ENCODE measurements around the gene VPS8.
"Not testable (repeated sequence)": the region's sequence is repeated elsewhere in the genome, so short reads cannot be mapped to it uniquely, and the experiment has no call there.

VPS8 gene

DNA sequence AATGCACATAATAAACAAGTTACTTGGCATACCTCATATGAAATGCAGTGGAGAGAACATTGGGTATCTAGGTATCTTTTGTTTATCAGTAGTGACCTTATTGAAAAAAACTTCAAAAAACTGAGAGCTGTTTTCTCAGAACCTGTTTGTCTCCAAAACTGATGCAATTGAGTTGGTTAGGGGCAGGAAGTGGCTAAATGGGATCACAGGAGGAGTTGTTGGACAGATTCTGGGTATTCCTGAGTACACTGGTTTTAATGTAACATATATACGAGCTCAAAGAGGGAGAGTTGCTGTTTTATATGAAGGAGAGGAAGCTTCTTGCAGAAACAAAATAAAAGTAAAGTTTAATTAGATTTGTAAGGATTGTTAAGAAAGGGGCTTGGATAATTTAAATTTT lies 181.4 kb downstream of the VPS8 start:
- H2AFZ ChIP-seq (ENCODE audit: low read depth): no peak overlapping the region
- no peaks in the 10 kb centered on the region for H4K20me1 ChIP-seq (ENCODE audit: insufficient read depth)
- H3K27me3 ChIP-seq (ENCODE audit: insufficient read depth, low read depth): no peaks in the 10 kb centered on the region
- no peak overlapping the region for H3K9ac ChIP-seq
- H3K4me3 ChIP-seq (IDR thresholded peaks at IDR 0.05; ENCODE audit: insufficient read depth, low read depth, low read length): no peak overlapping the region
- no peaks in the 10 kb centered on the region for H3K36me3 ChIP-seq (ENCODE audit: insufficient read depth)
- no peaks in the 10 kb centered on the region for H3K4me1 ChIP-seq (ENCODE audit: low read depth, poor library complexity, severe bottlenecking)
- H3K79me2 ChIP-seq (ENCODE audit: insufficient read depth, low read depth): no peaks in the 10 kb centered on the region
- H3K4me2 ChIP-seq: no peak overlapping the region
- TF ChIP-seq, protein P1, sequence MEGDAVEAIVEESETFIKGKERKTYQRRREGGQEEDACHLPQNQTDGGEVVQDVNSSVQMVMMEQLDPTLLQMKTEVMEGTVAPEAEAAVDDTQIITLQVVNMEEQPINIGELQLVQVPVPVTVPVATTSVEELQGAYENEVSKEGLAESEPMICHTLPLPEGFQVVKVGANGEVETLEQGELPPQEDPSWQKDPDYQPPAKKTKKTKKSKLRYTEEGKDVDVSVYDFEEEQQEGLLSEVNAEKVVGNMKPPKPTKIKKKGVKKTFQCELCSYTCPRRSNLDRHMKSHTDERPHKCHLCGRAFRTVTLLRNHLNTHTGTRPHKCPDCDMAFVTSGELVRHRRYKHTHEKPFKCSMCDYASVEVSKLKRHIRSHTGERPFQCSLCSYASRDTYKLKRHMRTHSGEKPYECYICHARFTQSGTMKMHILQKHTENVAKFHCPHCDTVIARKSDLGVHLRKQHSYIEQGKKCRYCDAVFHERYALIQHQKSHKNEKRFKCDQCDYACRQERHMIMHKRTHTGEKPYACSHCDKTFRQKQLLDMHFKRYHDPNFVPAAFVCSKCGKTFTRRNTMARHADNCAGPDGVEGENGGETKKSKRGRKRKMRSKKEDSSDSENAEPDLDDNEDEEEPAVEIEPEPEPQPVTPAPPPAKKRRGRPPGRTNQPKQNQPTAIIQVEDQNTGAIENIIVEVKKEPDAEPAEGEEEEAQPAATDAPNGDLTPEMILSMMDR (conservative IDR thresholded peaks at IDR 0.05; ENCODE audit: low read depth, low read length): no peak
- H3K27ac ChIP-seq: no peak overlapping the region

DNA sequence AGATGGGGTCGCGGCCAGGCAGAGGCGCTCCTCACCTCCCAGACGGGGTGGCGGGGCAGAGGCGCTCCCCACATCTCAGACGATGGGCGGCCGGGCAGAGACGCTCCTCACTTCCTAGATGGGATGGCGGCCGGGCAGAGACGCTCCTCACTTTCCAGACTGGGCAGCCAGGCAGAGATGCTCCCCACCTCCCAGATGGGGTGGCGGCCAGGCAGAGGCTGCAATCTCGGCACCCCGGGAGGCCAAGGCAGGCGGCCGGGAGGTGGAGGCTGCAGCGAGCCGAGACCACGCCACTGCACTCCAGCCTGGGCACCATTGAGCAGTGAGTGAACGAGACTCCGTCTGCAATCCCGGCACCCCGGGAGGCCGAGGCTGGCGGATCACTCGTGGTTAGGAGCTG lies 191.9 kb downstream of the VPS8 start:
- not testable (repeated sequence) for H3K27me3 ChIP-seq (ENCODE audit: insufficient read depth, low read depth); H3K27ac ChIP-seq; H3K36me3 ChIP-seq (ENCODE audit: insufficient read depth); H3K79me2 ChIP-seq (ENCODE audit: insufficient read depth, low read depth); H4K20me1 ChIP-seq (ENCODE audit: insufficient read depth); H3K4me2 ChIP-seq; H3K4me1 ChIP-seq (ENCODE audit: low read depth, poor library complexity, severe bottlenecking); H2AFZ ChIP-seq (ENCODE audit: low read depth); H3K9ac ChIP-seq; H3K4me3 ChIP-seq (IDR thresholded peaks at IDR 0.05; ENCODE audit: insufficient read depth, low read depth, low read length)

DNA sequence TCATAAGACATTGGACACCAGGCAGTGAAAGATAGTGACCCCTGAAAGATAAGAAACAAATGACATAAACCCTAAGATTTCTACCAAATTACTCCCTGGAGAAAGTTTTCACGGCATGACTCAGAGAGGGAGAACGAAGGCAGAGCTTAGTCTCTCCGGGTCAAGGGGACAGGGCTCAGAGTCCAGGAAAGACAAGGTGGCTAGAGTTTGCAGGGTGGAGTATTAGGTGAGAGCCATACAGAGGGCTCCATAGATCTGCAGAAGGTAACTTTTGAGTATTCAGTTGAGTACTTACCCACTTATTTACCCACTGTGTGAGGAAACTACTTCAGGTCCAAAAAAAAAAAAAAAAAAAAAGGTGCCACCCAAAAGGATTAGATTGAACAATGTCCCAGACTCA lies 197.7 kb downstream of the VPS8 start:
- Histone ChIP-seq H3K4me1 (ENCODE audit: low read depth, poor library complexity, severe bottlenecking) (no peaks in the 10 kb centered on the region), H3K36me3 (ENCODE audit: insufficient read depth) (no peaks in the 10 kb centered on the region), H3K79me2 (ENCODE audit: insufficient read depth, low read depth) (no peaks in the 10 kb centered on the region), H3K9ac (no peak overlapping the region), H3K4me3 (IDR thresholded peaks at IDR 0.05; ENCODE audit: insufficient read depth, low read depth, low read length) (no peak overlapping the region), H3K27me3 (ENCODE audit: insufficient read depth, low read depth) (no peaks in the 10 kb centered on the region), H3K4me2 (no peak overlapping the region), H4K20me1 (ENCODE audit: insufficient read depth) (no peaks in the 10 kb centered on the region), H2AFZ (ENCODE audit: low read depth) (no peak overlapping the region), H3K27ac (no peak overlapping the region)
- TF ChIP-seq, protein P1 (conservative IDR thresholded peaks at IDR 0.05; ENCODE audit: low read depth, low read length): no peak

DNA sequence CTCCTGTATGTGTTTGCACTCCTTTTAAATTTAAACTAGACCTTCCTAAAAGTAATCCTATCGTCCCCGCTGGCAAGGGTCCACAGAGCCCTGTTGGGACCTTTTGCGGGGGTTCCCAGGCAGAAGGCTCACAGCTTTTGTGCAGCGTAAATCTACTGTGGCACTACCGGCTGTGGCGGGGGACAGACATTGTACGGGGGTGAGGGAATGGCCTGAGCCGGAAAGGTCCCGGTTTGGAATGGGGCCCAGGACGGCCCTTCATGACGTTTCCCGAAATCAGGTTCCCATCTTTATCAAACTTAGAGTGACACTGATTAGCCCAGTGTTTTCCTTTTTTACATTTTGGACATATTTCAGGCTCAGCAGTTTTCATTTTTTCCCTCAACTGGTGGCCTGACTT lies 205.6 kb downstream of the VPS8 start:
- not testable (repeated sequence) for H3K9ac ChIP-seq; H4K20me1 ChIP-seq (ENCODE audit: insufficient read depth); H3K27ac ChIP-seq; H3K79me2 ChIP-seq (ENCODE audit: insufficient read depth, low read depth); H3K4me1 ChIP-seq (ENCODE audit: low read depth, poor library complexity, severe bottlenecking); H3K4me3 ChIP-seq (IDR thresholded peaks at IDR 0.05; ENCODE audit: insufficient read depth, low read depth, low read length); H3K4me2 ChIP-seq; H2AFZ ChIP-seq (ENCODE audit: low read depth); H3K27me3 ChIP-seq (ENCODE audit: insufficient read depth, low read depth); H3K36me3 ChIP-seq (ENCODE audit: insufficient read depth)

DNA sequence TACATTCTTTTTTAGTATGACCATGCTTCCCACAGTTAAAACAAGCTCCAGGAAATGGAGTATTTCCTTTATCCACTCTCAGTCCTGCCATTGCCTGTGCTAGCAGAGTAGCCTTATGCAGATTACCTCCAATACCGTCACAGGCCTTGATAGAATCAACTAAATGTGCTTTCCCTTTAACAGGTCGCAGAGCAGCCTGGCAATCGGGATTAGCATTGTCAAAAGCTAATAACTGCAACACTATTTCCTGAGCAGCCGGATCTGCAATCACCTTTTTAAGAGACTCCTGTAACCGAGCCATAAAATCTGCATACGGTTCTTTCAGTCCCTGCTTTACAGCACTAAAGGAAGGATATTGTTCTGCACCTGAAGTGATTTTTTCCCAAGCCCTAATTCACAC lies 206.0 kb downstream of the VPS8 start:
- H3K27ac ChIP-seq; H3K9ac ChIP-seq; H3K4me2 ChIP-seq; H2AFZ ChIP-seq (ENCODE audit: low read depth); H3K36me3 ChIP-seq (ENCODE audit: insufficient read depth); H3K27me3 ChIP-seq (ENCODE audit: insufficient read depth, low read depth); H3K79me2 ChIP-seq (ENCODE audit: insufficient read depth, low read depth); H3K4me3 ChIP-seq (IDR thresholded peaks at IDR 0.05; ENCODE audit: insufficient read depth, low read depth, low read length); H3K4me1 ChIP-seq (ENCODE audit: low read depth, poor library complexity, severe bottlenecking); H4K20me1 ChIP-seq (ENCODE audit: insufficient read depth): not testable (repeated sequence)

DNA sequence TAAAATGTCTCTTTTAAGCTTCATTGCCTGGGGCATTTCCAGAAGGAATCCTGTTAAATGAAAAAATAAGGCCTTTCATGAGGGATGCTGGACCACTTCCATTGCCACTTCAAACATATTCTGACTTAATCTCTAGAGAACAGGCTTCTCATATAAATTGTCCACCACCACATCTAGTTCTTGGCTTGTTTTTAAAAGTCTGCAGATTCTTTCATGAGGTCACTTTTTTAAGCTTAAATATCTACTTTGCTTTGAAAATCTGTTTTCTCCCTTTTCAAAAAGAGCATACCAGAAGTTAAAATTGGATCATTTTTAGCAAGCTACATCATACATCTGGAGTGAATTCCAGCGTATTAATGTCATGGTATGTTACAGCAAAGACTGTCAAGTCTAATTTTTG lies 209.3 kb downstream of the VPS8 start:
- no peak overlapping the region for H3K4me3 ChIP-seq (IDR thresholded peaks at IDR 0.05; ENCODE audit: insufficient read depth, low read depth, low read length)
- H2AFZ ChIP-seq (ENCODE audit: low read depth): no peak overlapping the region
- H3K27me3 ChIP-seq (ENCODE audit: insufficient read depth, low read depth): no peaks in the 10 kb centered on the region
- no peaks in the 10 kb centered on the region for H3K36me3 ChIP-seq (ENCODE audit: insufficient read depth)
- no peak overlapping the region for H3K27ac ChIP-seq
- no peaks in the 10 kb centered on the region for H4K20me1 ChIP-seq (ENCODE audit: insufficient read depth)
- no peak overlapping the region for H3K9ac ChIP-seq
- no peak overlapping the region for H3K4me2 ChIP-seq
- TF ChIP-seq, protein P1 (conservative IDR thresholded peaks at IDR 0.05; ENCODE audit: low read depth, low read length): no peak
- H3K4me1 ChIP-seq (ENCODE audit: low read depth, poor library complexity, severe bottlenecking): no peaks in the 10 kb centered on the region
- H3K79me2 ChIP-seq (ENCODE audit: insufficient read depth, low read depth): no peaks in the 10 kb centered on the region
